Hypothalamus (tissue), 51 donors: Measurements from ENCODE around the gene CUEDC2.
"Not testable (repeated sequence)": the region's sequence is repeated elsewhere in the genome, so short reads cannot be mapped to it uniquely, and the experiment has no call there.

Experiments used
- DNase-seq, 51 donors: peaks; one replicate each; lab custom pipeline; 2025; lab: John Stamatoyannopoulos, UW

Gene CUEDC2

GRCh38 chr10:102455893-102456471, 23.6 kb upstream of the CUEDC2 start:
- no peak for DNase-seq

GRCh38 chr10:102454662-102455487, 22.5 kb upstream of the CUEDC2 start:
- not testable (repeated sequence) for DNase-seq

GRCh38 chr10:102453502-102453901, 21.1 kb upstream of the CUEDC2 start:
- no peak for DNase-seq

DNA sequence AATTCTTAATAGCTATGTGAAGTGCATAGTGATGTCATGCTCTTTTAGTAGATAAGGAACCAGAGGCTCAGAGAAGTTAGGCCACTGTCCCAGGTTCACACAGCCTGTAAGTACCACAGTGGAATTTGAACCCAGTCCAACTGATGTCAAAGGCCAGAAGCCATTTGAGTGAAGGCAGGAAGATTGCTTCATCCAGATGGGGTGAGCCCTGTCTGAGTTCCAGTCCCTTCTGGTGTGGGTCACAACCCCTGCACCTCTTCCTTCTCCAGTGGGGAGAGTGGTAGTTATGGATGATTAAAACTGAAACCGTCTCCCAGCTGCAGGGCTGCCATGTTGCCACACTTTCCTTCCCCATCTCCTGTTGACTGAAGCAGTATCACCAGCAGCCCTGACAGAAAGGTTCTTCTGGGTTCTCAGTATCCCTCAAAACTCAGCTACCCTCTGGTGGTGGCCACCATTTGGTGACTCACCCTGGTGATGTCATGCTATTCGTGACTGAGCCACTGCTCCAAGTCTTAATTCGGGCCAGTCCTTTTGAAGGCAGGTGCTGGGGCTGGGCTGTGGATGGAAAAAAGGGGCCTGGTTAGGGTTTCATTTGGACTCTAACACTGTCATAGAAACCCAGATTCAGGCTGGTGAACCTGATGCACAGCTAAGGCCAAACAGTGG, 20.4 kb upstream of the CUEDC2 start:
- peak in 17 of 51 donors; percentile 13 to 58 (median 33) for DNase-seq

DNA sequence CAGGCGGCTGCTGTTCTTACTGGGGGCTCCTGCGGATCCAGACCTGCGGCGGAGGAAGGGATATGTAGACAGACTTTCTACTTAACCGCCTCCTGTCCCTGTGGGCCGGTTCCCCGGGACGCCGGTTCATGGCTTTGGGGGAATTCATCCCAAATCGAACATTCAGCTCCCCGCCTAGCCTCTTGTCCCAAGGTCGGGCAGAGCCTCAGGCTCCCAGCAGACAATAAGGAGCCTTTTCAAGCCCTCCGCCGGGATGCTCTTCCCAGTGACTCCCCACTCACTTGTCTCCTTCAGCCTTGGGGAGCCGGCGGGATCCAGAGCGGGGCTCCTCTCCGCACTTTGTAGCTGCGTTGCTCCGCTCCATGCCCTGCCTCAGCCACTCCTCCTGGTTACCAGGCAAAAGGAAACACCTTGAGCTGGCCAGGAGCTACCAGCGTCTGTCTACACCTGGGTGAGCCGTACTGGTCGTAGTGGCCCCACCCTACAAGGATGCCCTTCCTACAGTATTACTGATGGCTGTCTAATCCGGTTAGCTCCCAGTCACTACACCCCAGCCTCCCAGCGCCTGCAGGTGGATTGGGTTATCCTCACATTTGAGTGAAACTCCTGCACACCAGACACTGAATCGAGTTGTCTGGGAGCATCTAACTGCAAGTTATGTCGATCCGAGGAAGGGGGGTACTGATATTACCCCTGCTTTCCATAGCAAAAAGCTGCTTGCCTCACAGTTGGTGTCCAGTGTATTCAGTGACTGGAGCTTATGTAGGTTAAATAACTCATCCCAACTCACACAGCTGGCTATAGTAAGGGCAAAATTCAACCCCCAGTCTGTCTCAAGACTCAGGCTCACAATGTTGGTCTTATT, 19.0 kb upstream of the CUEDC2 start, which contains the start of gene C10orf95:
Gene C10orf95 (minus strand): TSS at position 439 of the 865 bp plus-strand sequence. CDS start 450 bp downstream, outside the sequence.
- DNase-seq, result peak in 4 of 51 donors; percentile 21 to 55 (median 43)

- peak in 49 of 51 donors; percentile 18 to 88 (median 64) for DNase-seq
These were observed 18.2 kb upstream of the CUEDC2 start for GRCh38 chr10:102450374-102451104.

DNA sequence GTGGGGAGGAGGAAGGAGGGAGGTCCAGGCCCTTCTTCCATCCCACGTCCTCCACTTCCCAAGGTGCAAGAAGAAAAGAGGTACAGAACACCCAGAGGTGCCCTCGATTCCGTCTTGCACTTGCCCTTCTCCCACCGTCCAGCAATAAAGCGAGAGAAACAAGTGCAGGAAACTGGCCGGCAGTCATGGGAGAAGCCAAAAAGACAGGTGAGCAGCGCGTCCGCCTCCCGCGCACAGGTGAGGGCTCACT, 17.7 kb upstream of the CUEDC2 start:
- DNase-seq, result peak in 1 of 51 donors; percentile 54

DNA sequence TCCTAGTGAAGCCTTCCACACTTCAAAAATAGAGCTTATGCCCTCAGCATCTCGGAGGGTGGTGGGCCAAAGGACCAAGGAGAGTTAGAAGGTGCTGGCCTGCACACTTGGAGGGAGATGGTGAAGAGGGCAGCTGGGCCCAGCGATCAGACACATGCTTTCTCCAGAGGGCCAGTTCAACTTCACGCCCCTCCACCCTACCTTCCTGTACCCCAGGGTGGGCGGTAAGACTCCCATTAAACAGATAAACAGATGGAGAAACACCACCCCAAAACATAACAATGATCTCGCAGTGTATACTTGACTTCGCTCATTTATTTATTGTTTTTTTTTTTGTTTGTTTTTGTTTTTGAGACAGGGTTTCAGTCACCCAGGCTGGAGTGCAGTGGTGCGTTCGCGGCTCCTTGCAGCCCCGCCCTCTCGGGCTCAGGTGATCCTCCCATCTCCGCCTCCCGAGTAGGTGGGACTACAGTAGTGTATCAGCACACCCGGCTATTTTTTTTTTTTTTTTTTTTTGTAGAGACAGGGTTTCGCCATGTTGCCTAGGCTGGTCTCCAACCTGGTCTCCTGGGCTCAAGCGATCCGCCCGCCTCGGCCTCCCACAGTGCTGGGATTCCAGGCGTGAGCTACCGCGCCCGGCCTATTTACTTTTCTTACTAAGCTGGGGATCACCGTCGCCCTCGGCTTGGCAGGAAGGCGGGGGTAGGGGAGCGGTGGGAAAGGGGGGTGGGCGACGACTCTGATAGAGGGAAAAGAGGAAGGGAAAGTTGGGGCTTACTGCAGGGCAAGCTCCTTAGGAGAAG, 17.1 kb upstream of the CUEDC2 start:
- DNase-seq, result peak in 27 of 51 donors; percentile 9 to 57 (median 34)

DNA sequence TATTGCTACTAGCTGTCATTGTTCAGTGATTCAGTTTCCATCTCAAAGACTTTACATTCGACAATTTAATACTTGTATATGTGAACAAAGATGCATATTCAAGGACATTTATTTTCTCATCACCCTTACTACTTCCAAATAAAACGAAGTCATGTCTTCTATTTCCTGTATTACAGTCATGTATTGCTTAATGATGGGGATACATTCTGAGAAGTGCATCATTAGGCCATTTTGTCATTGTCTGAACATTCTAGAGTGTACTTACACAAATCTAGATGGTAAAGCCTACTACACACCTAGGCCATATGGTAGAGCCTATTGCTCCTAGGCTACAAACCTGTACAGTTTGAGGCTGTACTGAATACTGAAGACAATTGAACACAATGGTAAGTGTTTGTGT, 12.5 kb upstream of the CUEDC2 start:
- DNase-seq, result no peak

GRCh38 chr10:102438374-102438773, 6.0 kb upstream of the CUEDC2 start:
- DNase-seq, result no peak

DNA sequence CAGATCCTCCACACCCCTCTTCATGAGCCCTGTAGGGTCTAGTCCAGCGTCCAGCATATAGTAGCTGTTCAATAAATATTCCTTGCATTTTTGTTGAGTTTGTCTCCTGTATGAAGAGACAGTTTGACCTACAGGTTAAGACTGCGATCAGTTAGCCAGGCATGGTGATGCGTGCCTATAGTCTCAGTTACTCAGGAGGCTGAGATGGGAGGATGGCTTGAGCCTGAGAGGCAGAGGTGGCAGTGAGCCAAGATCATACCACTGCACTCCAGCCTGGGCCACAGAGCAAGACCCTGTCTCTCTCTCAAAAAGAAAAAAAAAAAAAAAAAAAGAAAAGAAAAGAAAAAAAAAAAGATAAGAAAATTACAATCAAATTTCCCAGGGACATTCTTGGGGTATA, 5.1 kb upstream of the CUEDC2 start:
- no peak for DNase-seq

DNA sequence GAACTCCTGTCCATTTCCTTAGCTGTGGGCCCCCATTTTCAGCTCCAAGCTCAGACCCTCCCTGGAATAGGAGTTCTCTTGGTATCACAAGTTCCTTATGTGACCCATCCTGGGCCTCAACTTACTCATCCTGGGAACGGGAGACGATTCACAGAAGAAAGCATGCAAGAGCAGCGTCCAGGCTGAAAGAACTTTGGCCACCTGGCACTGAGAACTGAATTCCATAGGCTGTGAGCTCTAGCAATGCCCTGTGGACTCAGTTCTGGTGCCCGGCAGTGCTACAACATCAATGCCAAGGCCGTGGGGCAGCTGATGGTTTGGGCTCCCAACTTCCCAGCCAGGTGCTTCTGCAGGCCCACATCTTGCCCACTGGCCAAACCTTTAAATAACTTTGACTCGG, 3.9 kb upstream of the CUEDC2 start:
- DNase-seq, result no peak

GRCh38 chr10:102435529-102436233, 3.3 kb upstream of the CUEDC2 start:
- DNase-seq, result no peak

GRCh38 chr10:102435133-102435497, 2.7 kb upstream of the CUEDC2 start:
- no peak for DNase-seq

GRCh38 chr10:102434394-102435132, 2.2 kb upstream of the CUEDC2 start:
- DNase-seq, result no peak

GRCh38 chr10:102433619-102434046, 1.3 kb upstream of the CUEDC2 start:
- DNase-seq, result no peak

GRCh38 chr10:102431452-102432124, 786 bp downstream of the CUEDC2 start:
- DNase-seq, result no peak
